Measurements from ENCODE around the gene ELMO3.

DNA sequence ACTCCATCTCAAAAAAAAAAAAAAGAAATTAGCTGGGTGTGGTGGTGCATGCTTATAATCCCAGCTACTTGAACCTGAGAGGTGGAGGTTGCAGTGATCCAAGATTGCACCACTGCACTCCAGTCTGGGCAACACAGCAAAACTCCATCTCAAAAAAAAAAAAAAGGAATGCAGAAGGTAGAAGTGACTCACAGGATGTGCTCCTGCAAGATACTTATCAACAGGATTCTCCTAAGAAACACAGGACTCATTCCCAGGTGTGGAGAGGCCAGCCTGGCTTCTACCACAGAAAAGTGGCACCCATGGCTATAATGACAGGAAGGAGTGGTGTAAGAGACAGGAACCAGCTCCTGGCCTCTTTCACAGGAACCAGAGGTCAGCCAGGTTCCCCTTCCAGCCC lies 13.8 kb downstream of the ELMO3 start:
- TF ChIP-seq, protein P1, sequence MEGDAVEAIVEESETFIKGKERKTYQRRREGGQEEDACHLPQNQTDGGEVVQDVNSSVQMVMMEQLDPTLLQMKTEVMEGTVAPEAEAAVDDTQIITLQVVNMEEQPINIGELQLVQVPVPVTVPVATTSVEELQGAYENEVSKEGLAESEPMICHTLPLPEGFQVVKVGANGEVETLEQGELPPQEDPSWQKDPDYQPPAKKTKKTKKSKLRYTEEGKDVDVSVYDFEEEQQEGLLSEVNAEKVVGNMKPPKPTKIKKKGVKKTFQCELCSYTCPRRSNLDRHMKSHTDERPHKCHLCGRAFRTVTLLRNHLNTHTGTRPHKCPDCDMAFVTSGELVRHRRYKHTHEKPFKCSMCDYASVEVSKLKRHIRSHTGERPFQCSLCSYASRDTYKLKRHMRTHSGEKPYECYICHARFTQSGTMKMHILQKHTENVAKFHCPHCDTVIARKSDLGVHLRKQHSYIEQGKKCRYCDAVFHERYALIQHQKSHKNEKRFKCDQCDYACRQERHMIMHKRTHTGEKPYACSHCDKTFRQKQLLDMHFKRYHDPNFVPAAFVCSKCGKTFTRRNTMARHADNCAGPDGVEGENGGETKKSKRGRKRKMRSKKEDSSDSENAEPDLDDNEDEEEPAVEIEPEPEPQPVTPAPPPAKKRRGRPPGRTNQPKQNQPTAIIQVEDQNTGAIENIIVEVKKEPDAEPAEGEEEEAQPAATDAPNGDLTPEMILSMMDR (IDR thresholded peaks at IDR 0.05; ENCODE audit: low read depth, low read length), result no peak
- TF ChIP-seq EZH2phosphoT487 (IDR thresholded peaks at IDR 0.05; ENCODE audit: low read depth), result no peak

Data from OCI-LY3 (cell line).